ENCODE data around the gene ARMC5.
A peak's percentile ranks its signal among the peaks of the same experiment; 100 is the strongest.

Gene ARMC5

GRCh38 chr16:31471875-31472708 lies 12.8 kb downstream of the ARMC5 start, which contains the start of gene TGFB1I1:
Gene TGFB1I1, plus strand, starts transcription at chr16:31472152. Its CDS starts 37 bp downstream, at chr16:31472189.
- 0 out of 2 replicates have a peak, but pooled peaks have one; percentile 32 for TF ChIP-seq POLR2AphosphoS5 (IDR thresholded peaks at IDR 0.05; ENCODE audit: low read depth, low read length)
- no peak for TF ChIP-seq FOXP2 (optimal IDR thresholded peaks at IDR 0.05; ENCODE audit: borderline replicate concordance, extremely low read depth, extremely low read length, insufficient read depth)

DNA sequence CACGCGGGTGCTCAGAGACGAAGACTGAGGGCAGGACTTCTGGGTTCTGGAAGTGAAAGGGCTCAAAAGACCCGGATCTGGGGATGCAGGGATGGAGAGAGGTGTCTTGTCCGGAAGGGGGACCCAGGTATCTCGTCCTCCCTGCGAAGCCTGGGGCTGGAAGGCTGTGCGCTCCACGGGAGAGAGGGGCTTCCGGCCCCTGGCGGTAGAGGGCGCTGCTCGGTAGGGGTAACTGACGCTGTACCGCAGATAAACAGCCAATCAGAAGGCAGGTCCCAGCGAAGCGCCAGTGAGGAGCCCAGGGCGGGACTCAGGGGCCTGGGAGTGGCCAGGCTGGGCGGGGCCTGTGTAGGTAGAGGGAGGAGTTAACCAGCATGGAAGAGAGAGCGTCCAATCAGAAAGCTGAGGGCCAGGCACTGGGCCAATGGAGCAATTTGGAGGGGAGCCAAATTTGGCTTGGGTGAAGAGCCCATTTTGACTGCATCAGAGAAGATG lies 13.5 kb downstream of the ARMC5 start:
- TF ChIP-seq POLR2AphosphoS5 (IDR thresholded peaks at IDR 0.05; ENCODE audit: low read depth, low read length) (no peak), SIN3A (IDR thresholded peaks at IDR 0.05; ENCODE audit: borderline replicate concordance, insufficient read depth, low read length) (no peak), FOXP2 (optimal IDR thresholded peaks at IDR 0.05; ENCODE audit: borderline replicate concordance, extremely low read depth, extremely low read length, insufficient read depth) (peak; percentile 48), TAF1 (IDR thresholded peaks at IDR 0.05; ENCODE audit: borderline replicate concordance, insufficient read depth, low read length) (peak; percentile 35; the same call in 1 of the 2 replicates)
- TF ChIP-seq, protein P1, sequence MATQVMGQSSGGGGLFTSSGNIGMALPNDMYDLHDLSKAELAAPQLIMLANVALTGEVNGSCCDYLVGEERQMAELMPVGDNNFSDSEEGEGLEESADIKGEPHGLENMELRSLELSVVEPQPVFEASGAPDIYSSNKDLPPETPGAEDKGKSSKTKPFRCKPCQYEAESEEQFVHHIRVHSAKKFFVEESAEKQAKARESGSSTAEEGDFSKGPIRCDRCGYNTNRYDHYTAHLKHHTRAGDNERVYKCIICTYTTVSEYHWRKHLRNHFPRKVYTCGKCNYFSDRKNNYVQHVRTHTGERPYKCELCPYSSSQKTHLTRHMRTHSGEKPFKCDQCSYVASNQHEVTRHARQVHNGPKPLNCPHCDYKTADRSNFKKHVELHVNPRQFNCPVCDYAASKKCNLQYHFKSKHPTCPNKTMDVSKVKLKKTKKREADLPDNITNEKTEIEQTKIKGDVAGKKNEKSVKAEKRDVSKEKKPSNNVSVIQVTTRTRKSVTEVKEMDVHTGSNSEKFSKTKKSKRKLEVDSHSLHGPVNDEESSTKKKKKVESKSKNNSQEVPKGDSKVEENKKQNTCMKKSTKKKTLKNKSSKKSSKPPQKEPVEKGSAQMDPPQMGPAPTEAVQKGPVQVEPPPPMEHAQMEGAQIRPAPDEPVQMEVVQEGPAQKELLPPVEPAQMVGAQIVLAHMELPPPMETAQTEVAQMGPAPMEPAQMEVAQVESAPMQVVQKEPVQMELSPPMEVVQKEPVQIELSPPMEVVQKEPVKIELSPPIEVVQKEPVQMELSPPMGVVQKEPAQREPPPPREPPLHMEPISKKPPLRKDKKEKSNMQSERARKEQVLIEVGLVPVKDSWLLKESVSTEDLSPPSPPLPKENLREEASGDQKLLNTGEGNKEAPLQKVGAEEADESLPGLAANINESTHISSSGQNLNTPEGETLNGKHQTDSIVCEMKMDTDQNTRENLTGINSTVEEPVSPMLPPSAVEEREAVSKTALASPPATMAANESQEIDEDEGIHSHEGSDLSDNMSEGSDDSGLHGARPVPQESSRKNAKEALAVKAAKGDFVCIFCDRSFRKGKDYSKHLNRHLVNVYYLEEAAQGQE (IDR thresholded peaks at IDR 0.05; ENCODE audit: insufficient read depth in 1 of 2, low read depth in 2 of 2, low read length in 2 of 2): no peak

DNA sequence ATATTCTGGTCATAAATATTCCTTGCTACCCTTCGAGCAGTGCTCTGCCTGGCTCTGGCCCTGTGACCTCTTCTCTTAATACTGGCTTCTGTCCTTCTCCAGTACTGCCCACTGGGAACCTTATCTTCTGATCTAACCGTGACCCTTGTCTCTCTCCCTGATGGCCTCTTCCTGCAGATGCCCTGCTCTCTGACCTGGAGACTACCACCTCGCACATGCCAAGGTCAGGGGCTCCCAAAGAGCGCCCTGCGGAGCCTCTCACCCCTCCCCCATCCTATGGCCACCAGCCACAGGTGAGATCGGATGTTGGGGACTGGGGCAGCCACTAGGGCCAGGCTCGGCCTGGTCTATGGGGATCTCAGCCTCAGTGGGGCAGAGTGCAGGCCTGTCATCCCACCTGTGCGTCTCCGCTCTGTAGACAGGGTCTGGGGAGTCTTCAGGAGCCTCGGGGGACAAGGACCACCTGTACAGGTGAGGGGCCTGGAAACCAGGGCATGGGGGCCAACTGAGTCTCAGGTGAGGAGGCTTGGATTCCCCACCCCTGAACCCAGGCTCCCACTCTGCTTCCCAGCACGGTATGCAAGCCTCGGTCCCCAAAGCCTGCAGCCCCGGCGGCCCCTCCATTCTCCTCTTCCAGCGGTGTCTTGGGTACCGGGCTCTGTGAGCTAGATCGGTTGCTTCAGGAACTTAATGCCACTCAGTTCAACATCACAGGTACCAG lies 14.1 kb downstream of the ARMC5 start:
- TF ChIP-seq, protein P1 (IDR thresholded peaks at IDR 0.05; ENCODE audit: insufficient read depth in 1 of 2, low read depth in 2 of 2, low read length in 2 of 2): no peak
- TF ChIP-seq TAF1 (IDR thresholded peaks at IDR 0.05; ENCODE audit: borderline replicate concordance, insufficient read depth, low read length): no peak
- TF ChIP-seq POLR2AphosphoS5 (IDR thresholded peaks at IDR 0.05; ENCODE audit: low read depth, low read length): no peak
- TF ChIP-seq FOXP2 (optimal IDR thresholded peaks at IDR 0.05; ENCODE audit: borderline replicate concordance, extremely low read depth, extremely low read length, insufficient read depth): no peak
- no peak for TF ChIP-seq SIN3A (IDR thresholded peaks at IDR 0.05; ENCODE audit: borderline replicate concordance, insufficient read depth, low read length)

- TF ChIP-seq FOXP2 (optimal IDR thresholded peaks at IDR 0.05; ENCODE audit: borderline replicate concordance, extremely low read depth, extremely low read length, insufficient read depth) (no peak), POLR2AphosphoS5 (IDR thresholded peaks at IDR 0.05; ENCODE audit: low read depth, low read length) (no peak), TAF1 (IDR thresholded peaks at IDR 0.05; ENCODE audit: borderline replicate concordance, insufficient read depth, low read length) (no peak), SIN3A (IDR thresholded peaks at IDR 0.05; ENCODE audit: borderline replicate concordance, insufficient read depth, low read length) (no peak)
- TF ChIP-seq, protein P1 (IDR thresholded peaks at IDR 0.05; ENCODE audit: insufficient read depth in 1 of 2, low read depth in 2 of 2, low read length in 2 of 2): no peak
Measured at GRCh38 chr16:31474173-31474714, 14.9 kb downstream of the ARMC5 start.

Measured in PFSK-1 (cell line).